GM23338 (cell line): ENCODE results near the gene DPYD.

Experiments
- CREB1 ChIP-seq: fragments of 250-450 bp; sonication (Bioruptor Pico); IDR thresholded peaks from 2 replicates; pipeline ENCODE4 v1.5.0; 2020; ENCODE audit warnings: low read depth, mild to moderate bottlenecking, moderate library complexity
- CTCF ChIP-seq, 2 experiments: fragments of 200-600 bp in 1 of 2; sonication (generic) in 1 of 2; conservative IDR thresholded peaks; 2 replicates each; pipeline versions ENCODE4 v1.5.1 to v1.6.1; 2016 to 2017; ENCODE audit warnings: antibody characterized with exemption in 2 of 2, low read depth in 2 of 2, mild to moderate bottlenecking in 2 of 2, moderate library complexity in 1 of 2
- EZH2 ChIP-seq: fragments of 200-600 bp; sonication (generic); IDR thresholded peaks from one replicate; pipeline ENCODE4 v1.8.0; 2017; ENCODE audit warnings: antibody characterized with exemption, mild to moderate bottlenecking, low read depth; ENCODE audit not compliant: unreplicated experiment
- POLR2AphosphoS5 ChIP-seq: IDR thresholded peaks from 2 replicates; pipeline ENCODE4 v1.6.1; 2016; ENCODE audit warnings: antibody characterized with exemption, low read depth
- REST ChIP-seq: IDR thresholded peaks from one replicate; pipeline ENCODE4 v1.6.1; 2018; ENCODE audit warnings: antibody characterized with exemption; ENCODE audit not compliant: unreplicated experiment

GRCh38 chr1:97145321-97145956, 775.4 kb downstream of the DPYD start:
- TF ChIP-seq CTCF (conservative IDR thresholded peaks at IDR 0.05; ENCODE audit: low read depth in 2 of 2) (no peak), EZH2 (no peak), POLR2AphosphoS5 (no peak), CREB1 (no peak), REST (no peak)
